PC-9 (cell line): ENCODE measurements around the gene EVPL. TPM values are rescaled to one million over a fixed set of nuclear protein-coding genes. Genes with fewer than 3 reads are reported as not detected.
A peak's percentile ranks its signal among the peaks of the same experiment; 100 is the strongest.

Source experiments
- BruUV-seq: library from RNA; stranded (reverse); fragments of 400-500 nt; replicated peaks from 2 replicates; lab custom pipeline; 2021; lab: Mats Ljungman, UMichigan
- CTCF ChIA-PET: fragments of 300-600 bp; sonication (Branson Sonifier 250); formaldehyde crosslinking; loops from one replicate; lab custom pipeline; 2022; ENCODE audit warnings: antibody characterized with exemption; lab: Charles Lee
- POLR2A ChIA-PET: fragments of 300-600 bp; sonication (Branson Sonifier 250); formaldehyde crosslinking; loops from one replicate; lab custom pipeline; 2022; ENCODE audit warnings: antibody characterized with exemption; ENCODE audit not compliant: unreplicated experiment; lab: Charles Lee
- DNase-seq, 2 experiments: peaks; one replicate each; pipeline versions ENCODE4 v3.0.0 to v3.0.0-alpha.2; 2015 to 2022; ENCODE audit warnings: mixed read lengths in 1 of 2
- H2AFZ ChIP-seq: fragments of 200-600 bp; sonication (generic); 2 replicates; pipeline ENCODE4 v1.8.1; 2017; ENCODE audit warnings: antibody characterized with exemption
- H3F3A ChIP-seq: fragments of 200-600 bp; sonication (generic); 2 replicates; pipeline ENCODE4 v1.8.1; 2017; ENCODE audit warnings: antibody characterized with exemption, mild to moderate bottlenecking, low read depth; ENCODE audit not compliant: insufficient read depth
- H3K27ac ChIP-seq: fragments of 200-600 bp; sonication (generic); 2 replicates; pipeline ENCODE4 v1.6.1; 2016; ENCODE audit warnings: mixed run types
- H3K27me3 ChIP-seq: fragments of 200-600 bp; sonication (generic); 2 replicates; pipeline ENCODE4 v1.6.1; 2016; ENCODE audit warnings: low read depth, mixed run types; ENCODE audit not compliant: insufficient read depth
- H3K36me3 ChIP-seq: fragments of 200-600 bp; sonication (generic); 2 replicates; pipeline ENCODE4 v1.6.1; 2016; ENCODE audit warnings: low read depth, mixed run types
- H3K4me1 ChIP-seq: fragments of 200-600 bp; sonication (generic); replicated peaks from 2 replicates; pipeline ENCODE4 v1.6.1; 2016; ENCODE audit warnings: mixed run types; ENCODE audit not compliant: insufficient read depth
- H3K4me2 ChIP-seq: fragments of 200-600 bp; sonication (generic); 2 replicates; pipeline ENCODE4 v1.6.1; 2017; ENCODE audit warnings: mixed run types
- H3K4me3 ChIP-seq: fragments of 200-600 bp; sonication (generic); 2 replicates; pipeline ENCODE4 v1.6.1; 2016; ENCODE audit warnings: mixed run types
- H3K79me2 ChIP-seq: fragments of 200-600 bp; sonication (generic); 2 replicates; pipeline ENCODE4 v1.6.1; 2017; ENCODE audit warnings: low read depth, mixed run types
- H3K9me2 ChIP-seq: fragments of 200-600 bp; sonication (generic); 2 replicates; pipeline ENCODE4 v1.8.1; 2017; ENCODE audit warnings: mild to moderate bottlenecking; ENCODE audit not compliant: insufficient read depth
- H3K9me3 ChIP-seq: fragments of 200-600 bp; sonication (generic); 2 replicates; pipeline ENCODE4 v1.8.1; 2016; ENCODE audit warnings: low read depth; ENCODE audit not compliant: insufficient read depth
- H4K20me1 ChIP-seq: fragments of 200-600 bp; sonication (generic); 2 replicates; pipeline ENCODE4 v1.8.1; 2017; ENCODE audit not compliant: insufficient read depth
- EZH2 ChIP-seq: fragments of 200-600 bp; sonication (generic); IDR thresholded peaks from 2 replicates; pipeline ENCODE4 v1.8.0; 2017; ENCODE audit warnings: antibody characterized with exemption, low read depth
- intact Hi-C: fragments of 100-400 bp; cut with micrococcal nuclease; formaldehyde crosslinking; loops from one replicate; pipeline ENCODE4 v1.10.0; 2022; ENCODE audit not compliant: unreplicated experiment
- total RNA-seq: library from RNA; stranded (reverse); gene quantifications from 2 replicates; pipeline ENCODE4 v1.2.3, GENCODE V29; 2021
- TF ChIP-seq, protein P1 (sequence below): fragments of 200-600 bp; sonication (generic); conservative IDR thresholded peaks from 2 replicates; pipeline ENCODE4 v1.6.1; 2017; ENCODE audit warnings: mixed run types, antibody characterized with exemption, mild to moderate bottlenecking, moderate library complexity

The EVPL gene
- total RNA-seq, 1 experiment from 2014 or later, result 60.8 TPM

DNA sequence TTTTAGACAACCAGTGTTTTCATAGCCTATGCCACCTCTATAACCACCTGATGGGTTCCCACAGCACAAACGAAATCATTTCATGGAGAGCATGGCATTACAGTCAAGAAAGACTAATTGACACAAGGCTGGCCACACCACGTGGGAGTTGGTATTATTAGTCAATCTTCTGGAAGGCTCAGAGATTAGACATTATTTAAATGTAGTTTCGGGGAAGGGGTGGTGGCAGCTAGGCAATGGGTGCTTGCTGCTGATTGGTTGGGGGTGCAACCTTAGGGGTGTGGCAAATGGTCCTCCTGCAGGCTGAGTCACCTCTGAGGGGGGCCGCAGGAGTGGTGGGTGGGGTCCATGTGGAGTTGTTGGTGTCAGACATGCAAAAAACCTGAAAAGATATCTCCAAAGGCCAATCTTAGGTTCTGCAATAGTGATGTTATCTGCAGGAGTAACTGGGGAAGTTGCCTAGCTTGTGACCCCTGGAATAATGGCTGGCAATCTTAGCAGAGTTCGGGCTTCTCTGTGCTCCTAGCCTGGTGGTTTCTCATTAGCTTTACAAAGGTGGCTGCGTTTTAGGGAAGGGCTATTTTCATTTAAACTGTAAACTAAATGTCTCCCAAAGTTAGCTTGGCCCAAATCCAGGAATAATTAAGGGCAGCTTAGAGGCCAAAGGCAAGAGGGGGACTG lies 43.5 kb downstream of the EVPL start:
- Histone ChIP-seq H3K27ac (peak overlapping the region; percentile 87), H2AFZ (no peak overlapping the region)
- DNase-seq, result peak; percentile 61 to 80

DNA sequence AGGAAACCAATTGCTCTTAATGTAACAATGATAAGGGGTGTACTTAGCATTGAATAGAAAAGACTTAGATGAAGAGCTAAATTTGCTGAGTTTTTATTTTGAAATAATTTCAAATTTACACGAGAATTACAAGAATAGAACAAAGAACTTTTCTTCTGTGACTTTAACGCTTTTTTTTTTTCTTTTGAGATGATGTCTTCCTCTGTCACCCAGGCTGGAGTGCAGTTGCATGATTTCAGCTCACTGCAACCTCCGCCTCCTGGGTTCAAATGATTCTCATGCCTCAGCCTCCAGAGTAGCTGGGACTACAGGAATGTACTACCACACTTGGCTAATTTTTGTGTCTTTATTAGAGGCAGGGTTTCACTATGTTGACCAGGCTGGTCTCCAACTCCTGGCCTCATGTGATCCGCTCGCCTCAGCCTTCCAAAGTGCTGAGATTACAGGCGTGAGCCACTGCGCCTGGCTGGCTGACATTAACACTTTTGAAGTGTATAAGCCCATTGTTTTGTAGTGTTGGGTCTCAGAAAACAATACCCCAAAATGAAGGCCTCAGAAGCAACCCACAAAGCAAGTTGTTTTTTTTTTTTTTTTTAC lies 46.0 kb downstream of the EVPL start:
- Histone ChIP-seq H3K4me1 (peaks cover 72% of the 10 kb centered on the region), H3K27ac (peak overlapping the region; percentile 87), H4K20me1 (no peaks in the 10 kb centered on the region), H3K27me3 (no peaks in the 10 kb centered on the region), H3K9me3 (no peaks in the 10 kb centered on the region), H3K79me2 (peaks cover 61% of the 10 kb centered on the region), H3F3A (peaks cover 46% of the 10 kb centered on the region), H3K4me3 (peak overlapping the region; percentile 82; the same call in 1 of the 2 replicates), H3K4me2 (peak overlapping the region; percentile 80), H3K9me2 (no peaks in the 10 kb centered on the region), H2AFZ (no peak overlapping the region), H3K36me3 (no peaks in the 10 kb centered on the region)
- ChIA-PET POLR2A (no interaction called here), CTCF (interaction anchor here (0.7 to 1.0 kb wide), 2 partner anchors 15 to 105 kb away, joined by 3 to 8 read pairs; no protein-coding TSS in a partner anchor)
- DNase-seq, result no peak
- TF ChIP-seq EZH2, result no peak
- TF ChIP-seq, protein P1, sequence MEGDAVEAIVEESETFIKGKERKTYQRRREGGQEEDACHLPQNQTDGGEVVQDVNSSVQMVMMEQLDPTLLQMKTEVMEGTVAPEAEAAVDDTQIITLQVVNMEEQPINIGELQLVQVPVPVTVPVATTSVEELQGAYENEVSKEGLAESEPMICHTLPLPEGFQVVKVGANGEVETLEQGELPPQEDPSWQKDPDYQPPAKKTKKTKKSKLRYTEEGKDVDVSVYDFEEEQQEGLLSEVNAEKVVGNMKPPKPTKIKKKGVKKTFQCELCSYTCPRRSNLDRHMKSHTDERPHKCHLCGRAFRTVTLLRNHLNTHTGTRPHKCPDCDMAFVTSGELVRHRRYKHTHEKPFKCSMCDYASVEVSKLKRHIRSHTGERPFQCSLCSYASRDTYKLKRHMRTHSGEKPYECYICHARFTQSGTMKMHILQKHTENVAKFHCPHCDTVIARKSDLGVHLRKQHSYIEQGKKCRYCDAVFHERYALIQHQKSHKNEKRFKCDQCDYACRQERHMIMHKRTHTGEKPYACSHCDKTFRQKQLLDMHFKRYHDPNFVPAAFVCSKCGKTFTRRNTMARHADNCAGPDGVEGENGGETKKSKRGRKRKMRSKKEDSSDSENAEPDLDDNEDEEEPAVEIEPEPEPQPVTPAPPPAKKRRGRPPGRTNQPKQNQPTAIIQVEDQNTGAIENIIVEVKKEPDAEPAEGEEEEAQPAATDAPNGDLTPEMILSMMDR, result no peak
- BruUV-seq, result no TSS peak
- intact Hi-C loops, result loop anchor here (5.0 kb wide), 1 partner anchor 134 kb away; no protein-coding TSS in a partner anchor

More for the DNA sequence above, 43.5 kb downstream of the EVPL start:
- H3K4me2 ChIP-seq, result peak overlapping the region; percentile 80
- H3K4me1 ChIP-seq, result peaks cover 62% of the 10 kb centered on the region
- BruUV-seq, result no TSS peak
- H3K9me3 ChIP-seq, result no peaks in the 10 kb centered on the region
- H3K36me3 ChIP-seq, result no peaks in the 10 kb centered on the region
- POLR2A ChIA-PET, result no interaction called here
- H3K27me3 ChIP-seq, result no peaks in the 10 kb centered on the region
- no peaks in the 10 kb centered on the region for H3K9me2 ChIP-seq
- H3K79me2 ChIP-seq, result peaks cover 40% of the 10 kb centered on the region
- no peak overlapping the region for H3K4me3 ChIP-seq
- intact Hi-C loops, result loop anchor here (1.0 to 5.0 kb wide), 4 partner anchors 15 to 136 kb away; partner anchors contain the start of gene FBF1
- peaks cover 40% of the 10 kb centered on the region for H3F3A ChIP-seq
- no peaks in the 10 kb centered on the region for H4K20me1 ChIP-seq
- TF ChIP-seq, protein P1, result no peak
- no peak for TF ChIP-seq EZH2
- CTCF ChIA-PET, result interaction anchor here (0.5 to 0.6 kb wide), 2 partner anchors 9 to 30 kb away, joined by 4 to 9 read pairs; no protein-coding TSS in a partner anchor

DNA sequence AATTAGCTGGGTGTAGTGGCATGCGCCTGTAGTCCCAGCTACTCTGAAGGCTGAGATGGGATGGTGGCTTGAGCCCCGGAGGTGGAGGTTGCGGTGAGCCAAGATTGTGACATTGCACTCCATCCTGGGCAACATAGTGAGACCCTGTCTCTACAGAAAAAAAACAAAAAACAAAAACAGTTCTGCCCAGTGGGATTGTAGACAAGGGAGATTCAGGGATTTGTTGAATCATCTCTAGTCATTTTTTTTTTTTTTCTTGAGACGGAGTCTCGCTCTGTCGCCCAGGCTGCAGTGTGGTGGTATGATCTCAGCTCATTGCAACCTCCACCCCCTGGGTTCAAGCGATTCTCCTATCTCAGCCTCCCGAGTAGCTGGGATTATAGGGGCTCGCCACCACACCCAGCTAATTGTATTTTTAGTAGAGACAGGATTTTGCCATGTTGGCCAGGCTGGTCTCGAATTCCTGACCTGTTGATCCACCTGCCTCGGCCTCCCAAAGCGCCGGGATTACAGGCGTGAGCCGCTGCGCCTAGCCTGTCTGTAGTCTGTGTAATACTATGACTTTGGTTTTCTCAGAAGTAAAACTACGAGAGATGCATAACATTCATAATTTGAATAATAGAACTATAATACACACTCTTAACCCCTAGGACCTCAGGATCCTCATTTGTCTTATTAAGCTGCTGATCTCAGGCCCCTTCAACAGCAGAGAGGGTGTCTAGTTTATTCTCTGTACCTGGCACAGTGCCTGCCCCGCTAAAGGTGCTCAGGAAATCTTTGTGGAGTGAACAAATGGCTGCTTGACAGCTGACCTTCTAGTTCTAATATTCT lies 46.7 kb downstream of the EVPL start:
- H3K79me2 ChIP-seq, result peaks cover 67% of the 10 kb centered on the region
- H3K36me3 ChIP-seq, result no peaks in the 10 kb centered on the region
- H3K9me2 ChIP-seq, result no peaks in the 10 kb centered on the region
- ChIA-PET CTCF (interaction anchor here (0.5 to 0.7 kb wide), 3 partner anchors 119 to 719 kb away, joined by 3 read pairs; partner anchors contain the start of gene MRPS7), POLR2A (interaction anchor here (0.6 kb wide), 1 partner anchor 1145 kb away, joined by 3 read pairs; no protein-coding TSS in a partner anchor)
- peak overlapping the region; percentile 87 for H3K27ac ChIP-seq
- H4K20me1 ChIP-seq, result no peaks in the 10 kb centered on the region
- peak overlapping the region; percentile 80 for H3K4me2 ChIP-seq
- peaks cover 46% of the 10 kb centered on the region for H3F3A ChIP-seq
- peak overlapping the region; percentile 88 for H2AFZ ChIP-seq
- no peak for DNase-seq
- no peaks in the 10 kb centered on the region for H3K9me3 ChIP-seq
- peak overlapping the region; percentile 82 for H3K4me3 ChIP-seq
- BruUV-seq, result no TSS peak
- peaks cover 73% of the 10 kb centered on the region for H3K4me1 ChIP-seq
- intact Hi-C loops, result loop anchor here (5.0 kb wide), 1 partner anchor 133 kb away; no protein-coding TSS in a partner anchor
- H3K27me3 ChIP-seq, result no peaks in the 10 kb centered on the region
- TF ChIP-seq, protein P1, result no peak
- no peak for TF ChIP-seq EZH2
